T-cell (primary cell): ENCODE measurements around the gene TMCO5A. TPM values are rescaled to one million over a fixed set of nuclear protein-coding genes. Genes with fewer than 3 reads are reported as not detected.
"Not testable (repeated sequence)": the region's sequence is repeated elsewhere in the genome, so short reads cannot be mapped to it uniquely, and the experiment has no call there.

ENCODE experiments used
- ATAC-seq, 4 experiments: fragments of 200-7000 bp in 3 of 4; fragments of 150-1000 bp in 1 of 4; cut with Tn5 transposase; replicated peaks in 1 of 4; 1 replicate in 3 of 4; 2 replicates in 1 of 4; pipeline ENCODE4 v1.10.0; 2021; ENCODE audit warnings: moderate library complexity in 3 of 4, mild to moderate bottlenecking in 2 of 4, moderate number of reproducible peaks in 1 of 4
- CTCF ChIA-PET, 2 donors: fragments of 300-600 bp; sonication (Branson Sonifier 250); formaldehyde crosslinking; loops; one replicate each; lab custom pipeline; 2022; ENCODE audit warnings: antibody characterized with exemption in 2 of 2; lab: Charles Lee
- POLR2A ChIA-PET, 2 donors: fragments of 300-600 bp; sonication (Branson Sonifier 250); formaldehyde crosslinking; loops; one replicate each; lab custom pipeline; 2022; ENCODE audit warnings: antibody characterized with exemption in 2 of 2; lab: Charles Lee
- DNase-seq, 35 experiments: peaks; one replicate each; pipeline versions ENCODE4 v3.0.0 to v3.0.0-alpha.2; 2013 to 2023
- H3K27ac ChIP-seq: one replicate; pipeline ENCODE4 v1.5.1; 2013; ENCODE audit warnings: low read length
- H3K27me3 ChIP-seq, 2 experiments: replicated peaks in 1 of 2; 1 replicate in 1 of 2; 2 replicates in 1 of 2; pipeline versions ENCODE4 v1.6.1 to v1.7.0; 2013; ENCODE audit warnings: low read length in 1 of 2, mixed read lengths in 1 of 2; ENCODE audit not compliant: control insufficient read depth in 2 of 2, insufficient read depth in 2 of 2; ENCODE audit errors: extremely low read depth in 1 of 2
- H3K36me3 ChIP-seq, 2 donors: 1 replicate in 1 of 2; 2 replicates in 1 of 2; pipeline versions ENCODE4 v1.6.1 to v1.7.0; 2013; ENCODE audit warnings: low read length in 1 of 2; ENCODE audit not compliant: control insufficient read depth in 2 of 2, insufficient read depth in 1 of 2; ENCODE audit errors: extremely low read depth in 1 of 2
- H3K4me1 ChIP-seq, 2 experiments: 1 replicate in 1 of 2; 2 replicates in 1 of 2; pipeline versions ENCODE4 v1.6.1 to v1.7.0; 2013; ENCODE audit warnings: low read length in 2 of 2, mixed read lengths in 1 of 2; ENCODE audit not compliant: insufficient read depth in 2 of 2, control insufficient read depth in 1 of 2; ENCODE audit errors: extremely low read depth in 1 of 2
- H3K4me3 ChIP-seq, 2 donors: 1 replicate in 1 of 2; 2 replicates in 1 of 2; pipeline versions ENCODE4 v1.5.1 to v1.7.0; 2013; ENCODE audit warnings: mild to moderate bottlenecking in 2 of 2, low read length in 1 of 2, moderate library complexity in 1 of 2; ENCODE audit not compliant: control insufficient read depth in 1 of 2; ENCODE audit errors: extremely low read depth in 1 of 2
- H3K9me3 ChIP-seq: 2 replicates; pipeline ENCODE4 v1.7.0; 2013
- H3K27ac Mint-ChIP-seq, 2 donors: one replicate each; pipeline ENCODE4 v1.8.0; 2020 to 2021; ENCODE audit warnings: mild to moderate bottlenecking in 2 of 2, mixed read lengths in 2 of 2
- H3K27me3 Mint-ChIP-seq, 2 donors: one replicate each; pipeline ENCODE4 v1.8.0; 2021 to 2022; ENCODE audit warnings: mixed read lengths in 2 of 2
- H3K36me3 Mint-ChIP-seq: one replicate; pipeline ENCODE4 v1.8.0; 2021; ENCODE audit warnings: mixed read lengths
- H3K4me1 Mint-ChIP-seq, 3 donors: one replicate each; pipeline ENCODE4 v1.8.0; 2020 to 2022; ENCODE audit warnings: mixed read lengths in 3 of 3, mild to moderate bottlenecking in 1 of 3
- H3K4me3 Mint-ChIP-seq, 3 donors: one replicate each; pipeline ENCODE4 v1.8.0; 2020 to 2022; ENCODE audit warnings: mild to moderate bottlenecking in 3 of 3, mixed read lengths in 3 of 3, moderate library complexity in 3 of 3
- H3K9me3 Mint-ChIP-seq, 3 donors: one replicate each; pipeline ENCODE4 v1.8.0; 2020 to 2022; ENCODE audit warnings: mixed read lengths in 3 of 3
- WGBS: methylation state at CpG from one replicate; pipeline ENCODE4 v1.1.5; 2013; ENCODE audit warnings: missing lambda C conversion rate; ENCODE audit not compliant: insufficient coverage; 5-methylcytosine and 5-hydroxymethylcytosine counted together
- total RNA-seq, 35 experiments: library from RNA in 6 of 35; stranded (reverse) in 6 of 35; fragments of 120-200 nt in 1 of 35; gene quantifications; one replicate each; pipeline versions ENCODE4 v1.2.1 to v1.2.4 and lab custom pipeline; 2013 to 2026

TMCO5A gene
- total RNA-seq, 5 donors from 2014 or later (not counting 1 experiment from before 2014, with no cell fraction given), result not detected

DNA sequence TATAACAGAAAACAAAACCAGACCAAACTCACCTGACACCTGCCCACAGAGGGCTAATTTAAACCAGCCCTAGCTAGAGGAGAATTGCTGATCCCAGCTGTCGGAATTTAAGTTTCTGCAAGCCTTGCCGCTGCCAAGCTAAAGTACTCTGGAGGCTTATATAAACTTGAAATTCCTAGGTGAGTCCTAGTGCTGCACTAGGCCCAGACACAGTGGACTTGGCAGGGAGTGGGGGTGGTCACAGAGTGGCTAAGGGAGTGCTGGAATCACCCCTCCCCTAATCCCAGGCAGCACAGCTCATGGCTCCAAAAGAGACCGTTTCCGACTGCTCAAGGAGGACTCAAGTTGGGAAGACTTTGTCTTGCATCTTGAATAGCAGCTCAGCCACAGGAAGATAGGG lies 17.6 kb downstream of the TMCO5A start:
- Mint-ChIP-seq H3K9me3 (peaks cover 4 to 14% (median 6%) of the 10 kb centered on the region in 3 donors), H3K27me3 (peaks cover 9 to 22% of the 10 kb centered on the region in 2 donors), H3K4me3 (no peak overlapping the region), H3K36me3 (no peaks in the 10 kb centered on the region), H3K27ac (no peak overlapping the region), H3K4me1 (no peaks in the 10 kb centered on the region)
- peaks cover 0 to 11% of the 10 kb centered on the region in 2 experiments for H3K27me3 ChIP-seq
- ATAC-seq (no peak), DNase-seq (no peak)
- H3K4me3 ChIP-seq, result no peak overlapping the region
- H3K27ac ChIP-seq, result no peak overlapping the region
- ChIA-PET CTCF (interaction anchor here in 1 of 2 donors (0.6 kb wide), 1 partner anchor 67 kb away, joined by 3 read pairs; no protein-coding TSS in a partner anchor), POLR2A (no interaction called here)
- no peaks in the 10 kb centered on the region for H3K9me3 ChIP-seq
- H3K36me3 ChIP-seq, result no peaks in the 10 kb centered on the region
- WGBS, result 93% methylated on average over 3 of the region's 4 CpGs
- no peaks in the 10 kb centered on the region for H3K4me1 ChIP-seq

GRCh38 chr15:37960742-37961141 lies 26.3 kb downstream of the TMCO5A start:
- DNase-seq, POLR2A ChIA-PET, H3K4me3 ChIP-seq, H3K4me1 ChIP-seq, H3K4me1 Mint-ChIP-seq, H3K27ac Mint-ChIP-seq, H3K36me3 Mint-ChIP-seq, ATAC-seq, H3K27me3 ChIP-seq, H3K36me3 ChIP-seq, H3K27me3 Mint-ChIP-seq, CTCF ChIA-PET, H3K4me3 Mint-ChIP-seq, H3K9me3 ChIP-seq, H3K27ac ChIP-seq: not testable (repeated sequence)
- WGBS, result no CpG with 5 or more reads among the region's 1 CpG
- peaks cover 9 to 21% (median 17%) of the 10 kb centered on the region in 3 donors for H3K9me3 Mint-ChIP-seq

DNA sequence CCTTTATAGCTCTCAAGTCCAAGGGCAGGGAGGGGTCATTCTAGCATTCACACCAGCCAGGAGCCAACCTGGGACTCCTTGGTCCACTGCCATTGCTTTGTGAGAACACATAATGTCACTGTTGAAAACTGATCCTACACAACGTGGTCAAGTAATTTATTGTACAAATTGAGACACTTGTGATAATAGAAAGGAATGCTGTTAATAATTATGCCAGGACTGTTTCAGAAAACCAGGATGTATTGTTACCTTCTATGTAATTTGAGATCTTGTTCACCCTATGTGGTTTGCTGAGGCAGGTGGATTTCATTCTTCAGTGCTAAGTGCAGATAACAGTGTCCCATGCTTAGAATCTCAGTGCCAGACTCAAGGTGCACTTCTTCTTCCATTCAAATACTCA lies 33.3 kb downstream of the TMCO5A start:
- ChIA-PET CTCF (no interaction called here), POLR2A (no interaction called here)
- no peak overlapping the region for H3K27ac ChIP-seq
- H3K27me3 Mint-ChIP-seq, result peaks cover 0 to 4% of the 10 kb centered on the region in 2 donors
- no peak overlapping the region for H3K4me3 ChIP-seq
- no peaks in the 10 kb centered on the region for H3K9me3 ChIP-seq
- WGBS, result no CpG with 5 or more reads among the region's 1 CpG
- H3K36me3 ChIP-seq, result no peaks in the 10 kb centered on the region
- H3K4me3 Mint-ChIP-seq, result no peak overlapping the region
- H3K36me3 Mint-ChIP-seq, result no peaks in the 10 kb centered on the region
- no peak overlapping the region for H3K27ac Mint-ChIP-seq
- no peaks in the 10 kb centered on the region for H3K27me3 ChIP-seq
- H3K9me3 Mint-ChIP-seq, result peaks cover 2 to 11% (median 4%) of the 10 kb centered on the region in 3 donors
- H3K4me1 Mint-ChIP-seq, result no peaks in the 10 kb centered on the region
- H3K4me1 ChIP-seq, result no peaks in the 10 kb centered on the region
- no peak for ATAC-seq
- DNase-seq, result no peak

DNA sequence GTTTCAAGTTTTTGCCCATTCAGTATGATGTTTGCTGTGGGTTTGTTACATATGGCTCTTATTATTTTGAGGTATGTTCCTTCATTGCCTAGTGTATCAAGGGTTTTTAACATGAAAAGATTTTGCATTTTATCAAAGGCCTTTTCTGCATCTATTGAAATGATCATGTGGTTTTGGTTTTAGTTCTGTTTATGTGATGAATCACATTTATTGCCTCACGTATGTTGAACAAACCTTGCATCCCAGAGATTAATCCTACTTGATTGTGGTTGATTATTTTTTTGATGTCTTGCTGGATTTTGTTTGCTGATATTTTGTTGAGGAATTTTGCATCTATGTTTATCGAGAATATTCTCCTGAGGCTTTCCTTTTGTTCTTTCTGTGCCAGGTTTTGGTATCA lies 39.4 kb downstream of the TMCO5A start:
- ATAC-seq (no peak), DNase-seq (no peak)
- CTCF ChIA-PET, result no interaction called here

DNA sequence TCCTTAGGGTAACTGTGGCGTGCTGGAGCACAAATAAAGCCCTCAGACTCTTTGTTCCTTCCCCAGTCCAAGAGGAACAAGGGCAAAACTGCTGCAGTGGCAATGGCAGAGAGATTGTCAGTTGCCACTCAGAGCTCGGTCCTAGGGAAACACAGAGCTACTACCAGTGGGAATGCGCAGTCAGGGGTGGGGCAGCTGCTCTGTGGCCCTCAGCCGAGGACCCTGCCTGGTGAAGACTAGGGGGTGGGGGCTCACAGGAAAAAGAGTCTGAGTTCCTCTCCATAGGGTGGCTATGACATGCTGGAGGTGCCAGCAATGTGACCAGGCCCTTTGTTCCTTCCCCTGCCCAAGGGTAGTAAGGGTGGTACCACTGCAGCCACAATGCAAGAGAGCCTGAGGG lies 43.8 kb downstream of the TMCO5A start:
- WGBS, result 67% methylated on average over 4 of the region's 4 CpGs
- ChIA-PET POLR2A (no interaction called here), CTCF (no interaction called here)
- Histone ChIP-seq H3K27ac (no peak overlapping the region), H3K27me3 (peaks cover 0 to 16% of the 10 kb centered on the region in 2 experiments), H3K9me3 (no peaks in the 10 kb centered on the region), H3K36me3 (no peaks in the 10 kb centered on the region), H3K4me1 (no peaks in the 10 kb centered on the region), H3K4me3 (no peak overlapping the region)
- ATAC-seq, result no peak
- H3K27me3 Mint-ChIP-seq, result peaks cover 4 to 7% of the 10 kb centered on the region in 2 donors
- no peak overlapping the region for H3K4me3 Mint-ChIP-seq
- no peaks in the 10 kb centered on the region for H3K4me1 Mint-ChIP-seq
- peaks cover 0 to 6% (median 0%) of the 10 kb centered on the region in 3 donors for H3K9me3 Mint-ChIP-seq
- no peak overlapping the region for H3K27ac Mint-ChIP-seq
- no peaks in the 10 kb centered on the region for H3K36me3 Mint-ChIP-seq
- no peak for DNase-seq

More for the DNA sequence above, 39.4 kb downstream of the TMCO5A start:
- no peaks in the 10 kb centered on the region for H3K36me3 ChIP-seq
- no peak overlapping the region for H3K4me3 ChIP-seq
- Mint-ChIP-seq H3K4me1 (no peaks in the 10 kb centered on the region), H3K4me3 (no peak overlapping the region), H3K9me3 (peaks cover 3 to 12% (median 5%) of the 10 kb centered on the region in 3 donors), H3K27me3 (peaks cover 4 to 7% of the 10 kb centered on the region in 2 donors), H3K36me3 (no peaks in the 10 kb centered on the region), H3K27ac (no peak overlapping the region)
- H3K27me3 ChIP-seq, result peaks cover 0 to 8% of the 10 kb centered on the region in 2 experiments
- no peaks in the 10 kb centered on the region for H3K4me1 ChIP-seq
- POLR2A ChIA-PET, result no interaction called here
- H3K9me3 ChIP-seq, result no peaks in the 10 kb centered on the region
- 60% methylated on average over 1 of the region's 2 CpGs for WGBS
- no peak overlapping the region for H3K27ac ChIP-seq

DNA sequence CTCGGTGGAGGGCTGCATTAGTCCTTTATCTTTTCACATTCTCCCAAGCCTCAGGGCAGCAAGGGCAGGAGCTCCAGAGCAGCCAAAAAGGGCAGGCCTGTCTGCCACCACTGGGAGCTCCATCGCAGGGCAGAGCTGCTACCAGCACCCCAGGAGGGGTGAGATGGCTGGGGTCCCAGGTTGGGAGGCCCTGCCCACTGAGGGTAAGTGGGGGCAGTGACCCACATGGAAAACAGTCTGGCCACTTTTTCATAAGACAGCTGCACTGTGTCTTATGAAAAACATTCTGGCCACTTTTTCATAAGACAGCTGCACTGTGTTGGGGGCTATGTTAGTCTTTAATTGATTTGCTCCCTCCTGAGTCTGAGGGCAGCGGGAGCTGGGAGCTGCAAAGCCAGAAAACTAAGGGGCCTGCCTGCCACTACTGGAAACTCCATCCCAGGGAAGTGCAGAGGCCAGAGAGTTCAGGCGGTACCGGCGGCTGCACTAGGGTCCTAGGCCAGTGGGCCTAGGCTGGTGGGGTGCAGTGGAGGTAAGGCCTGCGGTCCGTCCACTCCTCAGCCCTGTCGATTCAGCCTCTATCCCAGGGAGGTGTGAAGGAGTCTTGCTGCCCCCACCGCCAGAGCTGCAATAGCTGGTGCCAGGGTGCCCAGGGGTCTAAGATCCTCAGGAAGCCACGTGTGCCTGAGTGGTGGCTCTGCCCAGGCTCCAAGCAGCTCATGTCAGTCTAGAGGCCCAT lies 45.4 kb downstream of the TMCO5A start:
- no peak overlapping the region for H3K4me3 ChIP-seq
- Mint-ChIP-seq H3K9me3 (no peaks in the 10 kb centered on the region), H3K4me1 (no peaks in the 10 kb centered on the region), H3K36me3 (no peaks in the 10 kb centered on the region), H3K27me3 (peaks cover 7 to 10% of the 10 kb centered on the region in 2 donors), H3K27ac (no peak overlapping the region), H3K4me3 (no peak overlapping the region)
- no peaks in the 10 kb centered on the region for H3K9me3 ChIP-seq
- DNase-seq (no peak), ATAC-seq (no peak)
- WGBS, result 88% methylated on average over 9 of the region's 11 CpGs
- CTCF ChIA-PET, result interaction anchor here in 1 of 2 donors (0.6 kb wide), 1 partner anchor 11 kb away, joined by 6 read pairs; no protein-coding TSS in a partner anchor
- H3K27me3 ChIP-seq, result peaks cover 0 to 16% of the 10 kb centered on the region in 2 experiments
- no peaks in the 10 kb centered on the region for H3K4me1 ChIP-seq
- POLR2A ChIA-PET, result no interaction called here
- no peaks in the 10 kb centered on the region for H3K36me3 ChIP-seq
- H3K27ac ChIP-seq, result no peak overlapping the region
